AG04450 (cell line): ENCODE data around the gene REEP3. TPM values are rescaled to one million over a fixed set of nuclear protein-coding genes. Genes with fewer than 3 reads are reported as not detected.

Source experiments
- polyA plus RNA-seq: library from polyadenylated mRNA; depleted of rRNA; stranded (reverse); fragments of >200 nt; gene quantifications from 2 replicates; pipeline ENCODE4 v1.2.3, GENCODE V29; 2011; rRNA removed
- small RNA-seq: library from RNA; depleted of rRNA; stranded (forward); fragments of <200 nt; gene quantifications from one replicate; pipeline ENCODE3, GENCODE V24; 2012; ENCODE audit warnings: low read depth; ENCODE audit not compliant: insufficient read length

The REEP3 gene
- polyA plus RNA-seq, 1 experiment: 36.5 TPM

Small RNA genes within 50 kb of the gene (small RNA-seq; reads per million reads assigned to genes)
- gene AC022022.1: not detected

Other genes with a start within 250 kb of the REEP3 start
- gene JMJD1C, start 55.4 kb upstream of the REEP3 start, polyA plus RNA-seq: 36.8 and 45.0 TPM in 2 replicates